Left colon (tissue), 2 donors: ENCODE data around the gene MPND. TPM values are rescaled to one million over a fixed set of nuclear protein-coding genes. Genes with fewer than 3 reads are reported as not detected.

ENCODE experiments used
- ATAC-seq: fragments of 200-7000 bp; cut with Tn5 transposase; one replicate; pipeline ENCODE4 v1.9.1; 2020; ENCODE audit warnings: mild to moderate bottlenecking, moderate library complexity
- DNase-seq, 2 donors: peaks; one replicate each; pipeline ENCODE4 v3.0.0-alpha.2; 2020
- intact Hi-C, 2 donors: fragments of 100-400 bp; cut with DNase I in 1 of 2; cut with micrococcal nuclease in 1 of 2; formaldehyde crosslinking; loops; one replicate each; pipeline versions ENCODE4 v1.11.2 to v1.14.0; 2022; cut with DNase I, micrococcal nuclease
- total RNA-seq, 2 donors: library from RNA; stranded (reverse); fragmentation: NEBNext Ultra II Directional; extraction: Animal tissue kit (Norgen Biotek cat#: 25700); gene quantifications; one replicate each; pipeline ENCODE4 v1.2.1, GENCODE V29; 2021
- donor health status: DM: no; HTN: no; CAD: no.
- donor health status: DM: yes; HTN: yes; CAD: no.

The MPND gene
- total RNA-seq, 2 donors from 2014 or later = 77.3 to 84.6 TPM

DNA sequence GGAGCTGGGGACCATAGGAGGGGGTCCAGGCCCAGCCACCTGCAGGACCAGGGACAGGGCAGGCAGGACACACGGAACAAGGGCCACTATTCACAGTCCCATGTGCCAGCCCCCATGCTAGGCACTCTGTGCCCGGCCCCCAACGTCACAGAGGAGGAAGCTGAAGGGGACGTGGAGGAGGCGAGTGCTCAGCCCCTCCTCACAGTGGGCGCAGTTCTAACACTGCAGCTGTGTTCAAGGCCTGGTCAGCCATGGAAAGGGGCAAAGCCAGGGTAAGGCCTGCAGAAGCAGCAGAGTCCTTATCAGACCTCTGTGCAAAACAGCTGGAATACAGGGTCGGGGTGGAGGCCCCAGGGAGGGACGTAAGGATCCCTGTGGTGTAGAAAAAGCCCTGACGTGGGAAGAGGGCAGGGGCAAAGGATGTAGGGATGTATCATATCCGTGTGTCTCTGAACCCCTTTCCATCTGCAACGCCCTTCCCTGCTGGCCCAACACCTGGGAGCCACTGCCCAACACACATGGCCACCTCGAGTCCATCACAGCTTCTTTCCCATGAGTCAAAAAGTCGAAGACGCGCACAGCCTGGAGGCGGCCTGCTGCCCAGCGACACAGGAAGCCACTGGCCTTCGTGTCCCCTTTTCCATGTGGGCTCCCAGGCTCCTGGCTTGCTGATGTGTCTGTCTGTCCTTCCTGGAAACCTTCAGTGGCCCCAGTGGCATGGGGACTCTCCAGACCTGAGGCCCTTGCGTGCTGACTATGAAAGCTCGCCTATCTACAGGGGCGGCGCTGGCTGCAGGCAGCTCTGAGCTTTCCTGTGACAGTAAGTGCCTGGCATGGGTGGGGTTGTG lies 29.0 kb downstream of the MPND start:
- ATAC-seq (no peak), DNase-seq (no peak)
- intact Hi-C loops = no loop called here

DNA sequence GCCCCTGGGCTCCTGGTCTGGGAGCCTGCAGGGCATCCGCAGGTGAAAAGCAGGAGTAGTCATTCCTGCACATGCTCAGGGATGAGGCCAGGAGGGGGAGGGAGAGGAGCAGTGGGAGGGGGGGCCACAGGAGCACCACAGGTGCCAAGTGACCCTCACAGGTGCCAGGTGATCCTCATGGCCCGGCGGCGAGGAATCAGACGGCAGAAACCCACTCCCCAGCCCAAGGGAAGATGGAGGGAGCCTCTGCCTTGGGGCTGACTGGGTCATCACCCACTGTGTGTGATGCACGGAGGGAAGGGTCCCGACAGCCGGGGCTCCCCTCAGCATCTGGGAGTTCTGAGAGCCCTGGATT lies 29.6 kb downstream of the MPND start:
- no peak for DNase-seq
- no peak for ATAC-seq
- intact Hi-C loops = no loop called here

DNA sequence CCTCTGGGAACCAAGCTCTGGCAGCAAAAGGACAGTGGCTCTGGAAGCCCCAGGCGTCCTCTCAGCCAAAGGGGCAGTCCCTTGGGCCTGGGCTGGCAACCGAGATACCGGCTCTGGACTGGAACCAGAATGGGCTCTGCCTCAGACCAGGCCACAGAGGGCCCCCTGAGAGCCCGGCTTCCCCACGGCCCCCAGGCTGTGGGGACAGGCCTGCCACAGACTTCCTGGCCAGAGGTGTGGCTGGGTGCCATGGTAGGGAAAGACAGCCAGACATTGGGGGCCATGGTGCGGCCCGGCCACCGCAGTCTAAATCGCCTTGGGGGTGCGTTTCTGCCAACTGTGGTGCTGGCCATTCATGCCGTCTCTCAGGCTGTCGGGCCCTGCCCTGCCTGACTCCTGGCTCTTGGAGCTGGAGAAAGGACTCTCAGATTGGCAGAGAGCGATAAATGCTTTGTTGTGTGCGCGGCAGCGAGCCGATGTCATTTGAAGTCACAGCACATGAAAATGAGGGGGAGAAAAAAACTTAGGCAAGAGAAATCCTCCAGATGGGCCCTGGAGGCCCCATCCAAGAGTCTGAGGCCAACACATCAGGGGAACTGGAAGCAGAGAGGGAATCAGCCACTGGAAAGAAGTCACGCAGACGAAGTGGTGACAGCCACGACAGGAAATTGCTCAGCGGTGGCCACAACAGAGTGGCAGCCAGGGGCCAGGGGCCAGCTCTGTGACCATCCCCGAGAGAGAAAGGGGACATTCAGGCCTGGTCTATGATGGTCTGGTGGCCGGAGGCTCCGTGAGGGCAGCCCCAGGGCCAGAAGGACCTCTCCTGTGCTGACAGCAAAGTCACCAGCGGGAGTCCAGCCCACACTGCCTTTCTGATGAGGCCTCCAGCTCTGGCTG lies 30.5 kb downstream of the MPND start:
- no peak for ATAC-seq
- no peak for DNase-seq
- intact Hi-C loops = no loop called here

DNA sequence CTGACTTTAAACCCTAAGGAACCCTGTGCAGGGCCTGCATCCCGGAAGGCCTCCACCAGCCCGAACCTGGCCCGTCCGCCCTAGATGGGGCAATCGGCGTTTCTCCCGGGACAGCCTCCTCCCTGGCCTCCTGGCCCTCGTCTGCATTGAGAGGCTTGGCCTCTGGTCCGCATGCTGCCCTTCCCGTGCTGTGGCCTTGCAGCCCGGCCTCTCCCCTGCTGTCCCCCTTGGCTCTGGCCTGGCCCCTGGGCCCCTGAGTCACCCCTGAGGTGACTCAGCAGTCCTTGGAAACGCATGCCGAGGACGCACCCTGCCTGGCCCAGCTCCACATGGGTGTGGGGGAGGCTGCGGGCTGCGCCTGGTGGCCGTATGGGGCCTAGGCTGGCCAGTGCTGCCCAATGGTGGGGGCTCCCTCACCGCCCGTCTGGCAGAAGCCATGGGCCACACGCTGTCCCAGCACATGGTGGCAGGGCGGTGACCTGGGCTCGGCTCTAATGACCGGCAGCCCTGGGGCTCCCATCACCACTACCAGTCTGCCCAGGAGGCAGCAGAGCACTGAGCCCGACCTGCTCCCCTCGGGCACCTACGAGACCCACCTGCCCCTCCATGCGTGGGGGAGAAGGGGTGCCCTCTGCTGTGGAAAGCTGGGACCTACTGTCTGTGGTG lies 31.3 kb downstream of the MPND start:
- intact Hi-C loops = no loop called here
- ATAC-seq (peak; percentile 47), DNase-seq (peak; percentile 48 to 68)

- ATAC-seq = peak; percentile 66
Measured at GRCh38 chr19:4375164-4376027, 32.0 kb downstream of the MPND start.

DNA sequence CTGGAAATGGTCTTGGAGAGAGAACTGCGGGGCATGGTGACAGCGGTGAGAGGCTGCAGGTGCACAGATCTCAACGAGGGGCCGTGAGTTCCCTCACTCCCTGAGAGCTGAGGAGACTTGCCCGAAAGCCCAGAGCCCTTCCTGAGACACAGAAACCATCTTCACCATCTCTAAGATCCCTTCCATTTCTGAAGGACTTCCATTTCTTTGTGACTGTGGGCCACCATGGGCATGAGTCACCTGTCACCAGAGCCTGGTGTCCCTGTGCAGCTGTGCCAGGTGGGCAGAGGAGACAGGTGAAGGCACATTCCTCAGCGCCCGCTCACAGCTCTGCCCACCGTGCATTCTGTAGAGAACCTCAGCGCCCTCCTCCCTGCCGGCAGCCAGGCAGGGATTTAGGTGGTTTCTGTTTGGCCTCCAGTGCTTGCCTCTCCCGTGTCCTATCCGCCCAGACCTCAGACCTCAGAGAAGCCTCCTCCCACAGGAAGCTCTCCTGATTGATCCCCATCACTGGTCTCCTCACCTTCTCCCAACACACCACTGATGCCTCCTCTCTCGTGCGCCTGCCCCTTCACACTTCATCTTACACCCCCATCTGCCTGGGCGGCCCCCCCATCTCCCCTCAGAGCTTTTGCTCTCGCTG lies 32.8 kb downstream of the MPND start:
- no peak for ATAC-seq
- intact Hi-C loops = no loop called here
- no peak for DNase-seq

More at GRCh38 chr19:4375164-4376027, 32.0 kb downstream of the MPND start:
- intact Hi-C loops = no loop called here
- peak; percentile 58 to 81 for DNase-seq

DNA sequence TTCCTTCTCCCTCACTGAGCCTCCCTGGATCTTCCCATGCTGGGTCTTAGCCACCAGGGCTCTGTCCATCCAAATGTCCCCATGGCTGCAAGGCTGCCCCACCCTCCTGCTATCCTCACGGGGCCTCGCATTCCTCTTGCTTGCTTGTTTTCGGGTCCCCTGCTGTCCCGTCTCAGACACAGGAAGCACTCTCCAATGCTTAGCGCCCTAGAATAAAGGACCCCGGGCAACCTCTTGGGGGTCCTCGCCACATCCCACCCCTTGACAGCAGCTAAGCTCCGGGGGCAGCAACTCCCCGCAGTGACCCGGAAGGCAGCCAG lies 33.3 kb downstream of the MPND start:
- no peak for DNase-seq
- ATAC-seq = no peak
- intact Hi-C loops = no loop called here

- ATAC-seq (no peak), DNase-seq (no peak)
- intact Hi-C loops = no loop called here
Measured at GRCh38 chr19:4376991-4377781, 33.8 kb downstream of the MPND start.

GRCh38 chr19:4378886-4379285 lies 35.5 kb downstream of the MPND start:
- ATAC-seq = no peak
- intact Hi-C loops = no loop called here
- DNase-seq = no peak

DNA sequence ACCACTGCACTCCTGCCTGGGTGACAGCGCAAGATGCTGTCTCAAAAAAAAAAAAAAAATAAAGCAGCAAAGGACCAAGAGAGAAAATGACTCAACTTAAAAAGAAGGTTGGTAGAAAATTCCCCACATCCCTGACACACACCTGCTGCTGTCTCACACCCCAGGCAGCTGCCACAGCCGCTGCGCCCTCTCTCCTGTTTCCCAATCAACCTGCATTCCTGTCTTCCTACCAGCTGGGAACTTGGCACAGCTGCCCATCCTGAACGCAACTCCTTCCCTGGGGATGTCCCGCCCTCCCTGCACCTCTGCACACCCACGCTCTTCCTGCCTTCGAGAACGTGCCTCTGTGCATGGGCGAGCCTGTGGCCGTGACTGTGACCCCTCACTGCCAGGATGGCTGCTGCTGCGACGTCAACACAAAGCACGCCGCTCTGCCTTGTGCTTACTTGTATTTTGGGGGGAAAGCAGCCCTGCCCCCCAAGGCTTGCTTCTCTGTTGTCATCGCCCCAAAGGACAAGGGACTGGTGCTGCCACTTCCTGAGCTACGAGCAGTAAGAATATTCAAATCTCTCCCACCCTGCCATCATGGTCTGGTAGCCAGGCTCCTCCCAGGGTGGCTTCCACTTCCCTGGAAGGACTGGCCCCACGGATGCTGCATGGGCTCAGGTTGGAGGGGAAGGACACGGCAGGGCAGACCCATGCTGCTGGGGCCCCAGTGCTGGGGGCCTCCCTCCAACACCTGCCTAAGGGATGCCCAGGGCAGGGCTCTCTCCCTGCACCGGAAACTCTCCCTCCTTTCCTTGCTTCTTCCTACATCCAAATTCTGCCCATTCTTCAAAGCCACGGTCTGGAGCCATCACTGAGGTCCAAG lies 36.3 kb downstream of the MPND start:
- ATAC-seq (peak; percentile 49), DNase-seq (peak in 1 of 2 donors; percentile 59)
- intact Hi-C loops = no loop called here

DNA sequence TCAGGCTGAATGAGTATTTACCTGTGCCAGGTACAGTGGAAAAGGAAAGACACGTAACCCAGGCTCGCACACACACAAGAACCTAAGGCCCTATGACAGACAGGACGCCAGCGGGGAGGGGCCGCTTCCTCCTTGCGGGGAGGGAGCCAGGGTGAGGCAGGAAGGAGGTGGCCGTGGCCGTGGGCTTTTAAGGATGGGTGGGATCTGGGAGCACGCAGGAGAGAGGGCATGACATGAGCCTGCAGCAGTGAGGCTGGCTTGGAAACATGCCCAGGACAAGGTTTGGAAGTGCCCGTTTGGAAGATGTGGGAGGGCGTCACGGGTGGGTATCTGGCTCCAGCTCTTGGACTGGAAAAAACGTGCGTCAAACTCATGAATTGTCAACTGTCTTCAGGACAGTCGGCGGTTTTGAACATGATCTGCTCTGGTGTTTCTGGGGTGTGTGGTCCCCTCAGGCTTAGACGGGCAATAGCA lies 36.9 kb downstream of the MPND start:
- DNase-seq = peak in 1 of 2 donors; percentile 55
- intact Hi-C loops = no loop called here
- ATAC-seq = peak; percentile 30

- ATAC-seq (no peak), DNase-seq (no peak)
- intact Hi-C loops = no loop called here
Measured at GRCh38 chr19:4385291-4386040, 42.1 kb downstream of the MPND start.

DNA sequence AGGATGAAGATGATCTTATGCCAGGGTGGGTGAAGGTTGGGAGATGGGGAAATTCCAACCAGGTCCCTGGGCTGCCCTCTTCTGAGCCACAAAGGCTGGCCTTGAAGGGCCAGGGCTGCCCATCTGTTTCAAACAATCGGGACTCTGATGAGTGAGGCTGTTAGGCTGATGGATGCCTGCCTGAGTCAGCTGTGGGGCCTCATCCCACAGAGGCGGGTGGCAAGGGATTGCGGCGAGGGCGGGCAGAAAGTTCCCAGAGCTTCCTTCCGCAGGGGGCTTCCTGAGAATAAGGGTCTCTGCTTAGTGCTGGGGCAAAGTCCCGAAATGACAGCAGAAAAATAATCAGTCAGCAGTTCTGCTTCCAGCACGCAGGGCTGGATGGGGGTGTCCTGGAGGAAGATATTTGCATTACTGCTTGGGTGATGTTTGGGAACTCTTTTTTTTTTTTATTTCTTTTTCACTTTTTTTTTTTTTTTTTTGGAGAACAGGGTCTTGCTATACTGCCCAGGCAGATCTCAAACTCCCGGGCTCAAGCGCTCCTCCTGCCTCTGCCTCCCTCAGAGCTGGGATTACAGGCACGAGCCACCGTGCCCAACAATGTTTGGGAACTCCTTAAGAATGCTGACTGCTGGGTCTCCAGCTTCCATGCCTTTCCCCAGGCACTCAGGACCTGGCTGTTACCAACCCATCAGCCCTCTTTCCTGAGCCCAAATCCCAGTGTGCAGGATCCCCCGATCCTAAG lies 42.9 kb downstream of the MPND start:
- DNase-seq = no peak
- no peak for ATAC-seq
- intact Hi-C loops = no loop called here

GRCh38 chr19:4388337-4389063 lies 45.1 kb downstream of the MPND start:
- DNase-seq (no peak), ATAC-seq (no peak)
- intact Hi-C loops = no loop called here

DNA sequence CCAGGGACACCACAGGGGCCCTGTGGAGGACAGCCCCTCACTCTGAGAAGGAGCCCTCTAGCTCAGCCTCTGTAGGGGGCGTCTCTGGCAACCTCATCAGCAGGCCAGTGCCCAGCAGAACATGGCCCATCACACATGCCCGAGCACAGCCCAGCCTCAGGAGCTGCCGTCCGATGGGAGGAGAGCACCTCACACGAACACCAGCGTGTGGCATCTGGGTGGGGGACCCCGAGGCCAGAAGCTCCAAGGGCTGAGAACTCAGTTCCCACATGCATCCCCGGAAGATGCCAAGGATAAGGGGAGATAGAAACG lies 45.7 kb downstream of the MPND start:
- intact Hi-C loops = no loop called here
- DNase-seq (no peak), ATAC-seq (no peak)
